ENCODE measurements around the gene ALPG.
A peak's percentile ranks its signal among the peaks of the same experiment; 100 is the strongest.
"Not testable (repeated sequence)": the region's sequence is repeated elsewhere in the genome, so short reads cannot be mapped to it uniquely, and the experiment has no call there.

The ALPG gene

GRCh38 chr2:232384466-232384865, 22.2 kb upstream of the ALPG start:
- Histone ChIP-seq H3K9ac (ENCODE audit: low read depth, low read length) (no peak overlapping the region), H3K9me3 (ENCODE audit: control insufficient read depth, insufficient read depth, low read length) (no peaks in the 10 kb centered on the region), H3K4me1 (ENCODE audit: insufficient read depth, low read length) (no peaks in the 10 kb centered on the region), H3K36me3 (ENCODE audit: insufficient read depth, low read length) (no peaks in the 10 kb centered on the region)

GRCh38 chr2:232385058-232385457, 21.6 kb upstream of the ALPG start:
- H3K36me3 ChIP-seq (ENCODE audit: insufficient read depth, low read length); H3K4me1 ChIP-seq (ENCODE audit: insufficient read depth, low read length); H3K9ac ChIP-seq (ENCODE audit: low read depth, low read length): not testable (repeated sequence)

GRCh38 chr2:232385660-232386489, 20.8 kb upstream of the ALPG start:
- H3K4me1 ChIP-seq (ENCODE audit: insufficient read depth, low read length), result no peaks in the 10 kb centered on the region
- peaks cover 3% of the 10 kb centered on the region; the same call in 1 of the 2 replicates for H3K36me3 ChIP-seq (ENCODE audit: insufficient read depth, low read length)
- H3K9me3 ChIP-seq (ENCODE audit: control insufficient read depth, insufficient read depth, low read length), result no peaks in the 10 kb centered on the region
- peak overlapping the region; percentile 7; the same call in 1 of the 2 replicates for H3K9ac ChIP-seq (ENCODE audit: low read depth, low read length)

More at GRCh38 chr2:232385058-232385457, 21.6 kb upstream of the ALPG start:
- H3K9me3 ChIP-seq (ENCODE audit: control insufficient read depth, insufficient read depth, low read length), result not testable (repeated sequence)

- Histone ChIP-seq H3K9me3 (ENCODE audit: control insufficient read depth, insufficient read depth, low read length) (no peaks in the 10 kb centered on the region), H3K9ac (ENCODE audit: low read depth, low read length) (no peak overlapping the region; the same call in 1 of the 2 replicates), H3K4me1 (ENCODE audit: insufficient read depth, low read length) (no peaks in the 10 kb centered on the region), H3K36me3 (ENCODE audit: insufficient read depth, low read length) (peaks cover 3% of the 10 kb centered on the region; the same call in 1 of the 2 replicates)
These were observed 20.2 kb upstream of the ALPG start for GRCh38 chr2:232386490-232386739.

GRCh38 chr2:232386740-232387450, 19.7 kb upstream of the ALPG start:
- peaks cover 3% of the 10 kb centered on the region; the same call in 1 of the 2 replicates for H3K36me3 ChIP-seq (ENCODE audit: insufficient read depth, low read length)
- no peaks in the 10 kb centered on the region for H3K9me3 ChIP-seq (ENCODE audit: control insufficient read depth, insufficient read depth, low read length)
- peak overlapping the region; percentile 11; the same call in 1 of the 2 replicates for H3K9ac ChIP-seq (ENCODE audit: low read depth, low read length)
- no peaks in the 10 kb centered on the region for H3K4me1 ChIP-seq (ENCODE audit: insufficient read depth, low read length)

- Histone ChIP-seq H3K9me3 (ENCODE audit: control insufficient read depth, insufficient read depth, low read length) (no peaks in the 10 kb centered on the region), H3K4me1 (ENCODE audit: insufficient read depth, low read length) (no peaks in the 10 kb centered on the region), H3K36me3 (ENCODE audit: insufficient read depth, low read length) (peaks cover 3% of the 10 kb centered on the region; the same call in 1 of the 2 replicates), H3K9ac (ENCODE audit: low read depth, low read length) (no peak overlapping the region)
These were observed 19.0 kb upstream of the ALPG start for GRCh38 chr2:232387451-232388171.

- Histone ChIP-seq H3K4me1 (ENCODE audit: insufficient read depth, low read length) (no peaks in the 10 kb centered on the region), H3K36me3 (ENCODE audit: insufficient read depth, low read length) (peaks cover 3% of the 10 kb centered on the region; the same call in 1 of the 2 replicates), H3K9me3 (ENCODE audit: control insufficient read depth, insufficient read depth, low read length) (no peaks in the 10 kb centered on the region), H3K9ac (ENCODE audit: low read depth, low read length) (no peak overlapping the region)
These were observed 18.2 kb upstream of the ALPG start for GRCh38 chr2:232388324-232388891.

- Histone ChIP-seq H3K4me1 (ENCODE audit: insufficient read depth, low read length) (no peaks in the 10 kb centered on the region), H3K9ac (ENCODE audit: low read depth, low read length) (no peak overlapping the region), H3K9me3 (ENCODE audit: control insufficient read depth, insufficient read depth, low read length) (no peaks in the 10 kb centered on the region), H3K36me3 (ENCODE audit: insufficient read depth, low read length) (peaks cover 3% of the 10 kb centered on the region; the same call in 1 of the 2 replicates)
These were observed 17.3 kb upstream of the ALPG start for GRCh38 chr2:232389327-232389726.

GRCh38 chr2:232390661-232391060, 16.0 kb upstream of the ALPG start:
- no peaks in the 10 kb centered on the region for H3K4me1 ChIP-seq (ENCODE audit: insufficient read depth, low read length)
- H3K36me3 ChIP-seq (ENCODE audit: insufficient read depth, low read length), result peaks cover 3% of the 10 kb centered on the region; the same call in 1 of the 2 replicates
- no peaks in the 10 kb centered on the region for H3K9me3 ChIP-seq (ENCODE audit: control insufficient read depth, insufficient read depth, low read length)
- no peak overlapping the region for H3K9ac ChIP-seq (ENCODE audit: low read depth, low read length)

GRCh38 chr2:232393556-232393955, 13.1 kb upstream of the ALPG start:
- Histone ChIP-seq H3K36me3 (ENCODE audit: insufficient read depth, low read length) (peaks cover 3% of the 10 kb centered on the region; the same call in 1 of the 2 replicates), H3K9me3 (ENCODE audit: control insufficient read depth, insufficient read depth, low read length) (no peaks in the 10 kb centered on the region), H3K9ac (ENCODE audit: low read depth, low read length) (no peak overlapping the region), H3K4me1 (ENCODE audit: insufficient read depth, low read length) (no peaks in the 10 kb centered on the region)

- H3K9me3 ChIP-seq (ENCODE audit: control insufficient read depth, insufficient read depth, low read length); H3K4me1 ChIP-seq (ENCODE audit: insufficient read depth, low read length); H3K36me3 ChIP-seq (ENCODE audit: insufficient read depth, low read length); H3K9ac ChIP-seq (ENCODE audit: low read depth, low read length): not testable (repeated sequence)
These were observed 12.2 kb upstream of the ALPG start for GRCh38 chr2:232394431-232394830.

- Histone ChIP-seq H3K9me3 (ENCODE audit: control insufficient read depth, insufficient read depth, low read length) (no peaks in the 10 kb centered on the region), H3K36me3 (ENCODE audit: insufficient read depth, low read length) (no peaks in the 10 kb centered on the region), H3K9ac (ENCODE audit: low read depth, low read length) (no peak overlapping the region), H3K4me1 (ENCODE audit: insufficient read depth, low read length) (no peaks in the 10 kb centered on the region)
These were observed 11.1 kb upstream of the ALPG start for GRCh38 chr2:232395586-232395985.

GRCh38 chr2:232396683-232397082, 10.0 kb upstream of the ALPG start:
- H3K4me1 ChIP-seq (ENCODE audit: insufficient read depth, low read length), result no peaks in the 10 kb centered on the region
- no peak overlapping the region for H3K9ac ChIP-seq (ENCODE audit: low read depth, low read length)
- no peaks in the 10 kb centered on the region for H3K9me3 ChIP-seq (ENCODE audit: control insufficient read depth, insufficient read depth, low read length)
- H3K36me3 ChIP-seq (ENCODE audit: insufficient read depth, low read length), result no peaks in the 10 kb centered on the region

GRCh38 chr2:232398293-232399034, 8.2 kb upstream of the ALPG start:
- Histone ChIP-seq H3K36me3 (ENCODE audit: insufficient read depth, low read length) (no peaks in the 10 kb centered on the region), H3K4me1 (ENCODE audit: insufficient read depth, low read length) (no peaks in the 10 kb centered on the region), H3K9ac (ENCODE audit: low read depth, low read length) (no peak overlapping the region)

More at GRCh38 chr2:232398293-232399034, 8.2 kb upstream of the ALPG start:
- H3K9me3 ChIP-seq (ENCODE audit: control insufficient read depth, insufficient read depth, low read length), result no peaks in the 10 kb centered on the region

All from ES-I3 (cell line).